ENCODE measurements around the gene SPATA31D1.

SPATA31D1 gene

DNA sequence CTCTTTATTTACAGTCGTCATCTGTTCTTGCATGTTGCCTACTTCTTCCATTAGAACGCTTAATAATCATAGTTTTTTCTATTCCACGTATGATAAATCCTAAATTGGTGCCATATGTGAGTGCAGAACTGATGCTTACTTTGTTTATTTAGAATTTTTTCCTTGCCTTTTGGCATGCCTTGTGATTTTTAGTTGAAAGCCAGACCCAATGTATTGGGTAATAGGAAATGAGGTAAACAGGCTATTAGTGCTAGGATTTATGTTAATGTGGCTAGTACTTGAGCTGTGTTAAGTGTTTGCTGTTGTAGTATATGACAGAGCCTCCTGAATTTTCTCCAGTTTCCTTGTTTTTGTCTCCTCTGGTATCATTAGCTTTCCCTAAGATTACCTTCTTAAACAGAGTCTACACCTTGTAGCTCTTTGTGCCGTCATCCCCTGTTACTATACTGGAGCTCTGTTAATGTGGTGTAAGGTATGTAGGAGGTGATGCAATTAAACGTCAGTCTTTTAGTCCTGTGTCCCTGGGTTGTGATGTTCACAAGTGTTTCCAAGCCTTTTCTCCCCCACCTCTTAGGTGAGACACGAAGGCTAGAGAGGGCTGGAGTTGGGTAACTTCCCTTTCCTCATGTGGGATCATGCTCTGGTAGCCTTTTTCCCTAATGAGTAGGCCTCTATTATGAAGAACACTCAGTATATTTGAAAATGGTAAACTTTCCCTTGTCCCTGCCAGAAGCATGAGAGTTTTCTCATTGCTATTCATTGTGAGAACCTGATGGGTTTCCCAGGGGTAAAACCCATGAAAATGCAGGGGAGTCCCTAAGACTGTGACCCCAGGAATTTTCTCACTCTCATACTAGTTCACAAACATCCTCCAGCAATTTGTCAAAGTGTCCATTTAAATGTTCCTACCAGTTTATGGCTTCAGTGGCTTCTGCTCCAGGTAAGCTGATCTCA is 24.1 kb upstream of the SPATA31D1 start:
- no peak overlapping the region for H3K4me3 ChIP-seq (ENCODE audit: low read depth, low read length, poor library complexity, severe bottlenecking)
- 0 out of 2 replicates have a peak, but pooled peaks cover 1% of the 10 kb centered on the region for H3K27me3 ChIP-seq (ENCODE audit: insufficient read depth, low read length)
- H3K9me3 ChIP-seq (ENCODE audit: low read length): no peaks in the 10 kb centered on the region
- TF ChIP-seq, protein P1, sequence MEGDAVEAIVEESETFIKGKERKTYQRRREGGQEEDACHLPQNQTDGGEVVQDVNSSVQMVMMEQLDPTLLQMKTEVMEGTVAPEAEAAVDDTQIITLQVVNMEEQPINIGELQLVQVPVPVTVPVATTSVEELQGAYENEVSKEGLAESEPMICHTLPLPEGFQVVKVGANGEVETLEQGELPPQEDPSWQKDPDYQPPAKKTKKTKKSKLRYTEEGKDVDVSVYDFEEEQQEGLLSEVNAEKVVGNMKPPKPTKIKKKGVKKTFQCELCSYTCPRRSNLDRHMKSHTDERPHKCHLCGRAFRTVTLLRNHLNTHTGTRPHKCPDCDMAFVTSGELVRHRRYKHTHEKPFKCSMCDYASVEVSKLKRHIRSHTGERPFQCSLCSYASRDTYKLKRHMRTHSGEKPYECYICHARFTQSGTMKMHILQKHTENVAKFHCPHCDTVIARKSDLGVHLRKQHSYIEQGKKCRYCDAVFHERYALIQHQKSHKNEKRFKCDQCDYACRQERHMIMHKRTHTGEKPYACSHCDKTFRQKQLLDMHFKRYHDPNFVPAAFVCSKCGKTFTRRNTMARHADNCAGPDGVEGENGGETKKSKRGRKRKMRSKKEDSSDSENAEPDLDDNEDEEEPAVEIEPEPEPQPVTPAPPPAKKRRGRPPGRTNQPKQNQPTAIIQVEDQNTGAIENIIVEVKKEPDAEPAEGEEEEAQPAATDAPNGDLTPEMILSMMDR (IDR thresholded peaks at IDR 0.05; ENCODE audit: low read length): no peak
- TF ChIP-seq EZH2 (IDR thresholded peaks at IDR 0.05; ENCODE audit: borderline replicate concordance, low read length): no peak
- no peak overlapping the region for H3K27ac ChIP-seq (ENCODE audit: low read depth, low read length, poor library complexity, severe bottlenecking)
- H3K4me2 ChIP-seq (ENCODE audit: low read length): no peak overlapping the region
- no peaks in the 10 kb centered on the region for H3K4me1 ChIP-seq (ENCODE audit: insufficient read depth, low read length, severe bottlenecking)
- no peak overlapping the region for H3K9ac ChIP-seq (ENCODE audit: low read length)
- H3F3A ChIP-seq (ENCODE audit: insufficient read depth, low read length): no peaks in the 10 kb centered on the region
- no peaks in the 10 kb centered on the region for H3K9me2 ChIP-seq (ENCODE audit: low read depth, low read length)
- H4K20me1 ChIP-seq (ENCODE audit: insufficient read depth, low read length): no peaks in the 10 kb centered on the region
- no peaks in the 10 kb centered on the region for H3K36me3 ChIP-seq (ENCODE audit: insufficient read depth, low read length)
- H2AFZ ChIP-seq (ENCODE audit: low read length): no peak overlapping the region
- no peaks in the 10 kb centered on the region for H3K79me2 ChIP-seq (ENCODE audit: insufficient read depth, low read length)

DNA sequence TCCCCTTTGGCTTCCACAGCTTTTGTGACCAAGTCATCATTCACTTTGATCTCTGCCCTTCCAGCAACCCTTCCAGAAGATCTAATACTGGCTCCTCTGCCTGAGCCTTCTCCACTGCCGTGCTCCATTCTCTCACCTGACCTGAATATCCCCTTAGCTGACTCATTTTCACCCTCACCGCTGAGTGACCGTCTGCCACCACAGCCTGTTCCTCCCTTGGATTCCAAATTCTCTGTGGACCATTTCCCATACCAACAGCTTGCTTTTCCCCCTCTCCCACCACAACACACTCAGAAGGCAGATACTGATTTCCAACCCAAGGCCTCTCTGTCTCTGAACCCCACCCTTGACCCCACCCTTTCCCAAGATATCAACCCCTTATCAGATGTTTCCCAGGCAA is 20.5 kb upstream of the SPATA31D1 start:
- no peak for TF ChIP-seq EZH2 (IDR thresholded peaks at IDR 0.05; ENCODE audit: borderline replicate concordance, low read length)
- TF ChIP-seq, protein P1 (IDR thresholded peaks at IDR 0.05; ENCODE audit: low read length): no peak
- Histone ChIP-seq H3K36me3 (ENCODE audit: insufficient read depth, low read length) (no peaks in the 10 kb centered on the region), H3K27me3 (ENCODE audit: insufficient read depth, low read length) (0 out of 2 replicates have a peak, but pooled peaks cover 6% of the 10 kb centered on the region), H2AFZ (ENCODE audit: low read length) (no peak overlapping the region), H3F3A (ENCODE audit: insufficient read depth, low read length) (no peaks in the 10 kb centered on the region), H3K79me2 (ENCODE audit: insufficient read depth, low read length) (no peaks in the 10 kb centered on the region), H3K9me3 (ENCODE audit: low read length) (no peaks in the 10 kb centered on the region), H4K20me1 (ENCODE audit: insufficient read depth, low read length) (no peaks in the 10 kb centered on the region), H3K4me1 (ENCODE audit: insufficient read depth, low read length, severe bottlenecking) (no peaks in the 10 kb centered on the region), H3K9ac (ENCODE audit: low read length) (no peak overlapping the region), H3K9me2 (ENCODE audit: low read depth, low read length) (no peaks in the 10 kb centered on the region), H3K27ac (ENCODE audit: low read depth, low read length, poor library complexity, severe bottlenecking) (no peak overlapping the region), H3K4me2 (ENCODE audit: low read length) (no peak overlapping the region), H3K4me3 (ENCODE audit: low read depth, low read length, poor library complexity, severe bottlenecking) (no peak overlapping the region)

DNA sequence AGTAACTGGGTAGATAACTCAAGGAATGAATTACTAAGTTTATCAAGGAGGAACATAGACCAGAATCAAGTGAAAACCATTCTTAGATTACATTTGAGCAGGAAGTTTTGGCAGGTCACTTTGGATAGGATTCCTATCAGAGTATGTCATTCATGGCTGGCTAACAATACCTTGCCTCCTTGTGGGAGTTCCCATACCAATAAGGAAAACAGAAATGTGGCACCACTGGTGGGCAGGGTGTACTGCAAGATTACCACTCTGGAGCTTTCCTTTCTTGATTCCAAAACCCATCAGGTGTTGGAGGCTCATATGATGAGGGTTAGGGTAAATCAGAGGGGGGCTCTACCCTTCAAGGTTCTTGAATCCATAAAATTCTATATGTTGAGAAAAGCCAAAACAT is 18.6 kb upstream of the SPATA31D1 start:
- no peak overlapping the region for H2AFZ ChIP-seq (ENCODE audit: low read length)
- no peaks in the 10 kb centered on the region for H3K4me1 ChIP-seq (ENCODE audit: insufficient read depth, low read length, severe bottlenecking)
- 0 out of 2 replicates have a peak, but pooled peaks cover 6% of the 10 kb centered on the region for H3K27me3 ChIP-seq (ENCODE audit: insufficient read depth, low read length)
- no peaks in the 10 kb centered on the region for H3K9me2 ChIP-seq (ENCODE audit: low read depth, low read length)
- no peak for TF ChIP-seq EZH2 (IDR thresholded peaks at IDR 0.05; ENCODE audit: borderline replicate concordance, low read length)
- no peaks in the 10 kb centered on the region for H3K9me3 ChIP-seq (ENCODE audit: low read length)
- no peak overlapping the region for H3K9ac ChIP-seq (ENCODE audit: low read length)
- H3K27ac ChIP-seq (ENCODE audit: low read depth, low read length, poor library complexity, severe bottlenecking): no peak overlapping the region
- no peaks in the 10 kb centered on the region for H3K36me3 ChIP-seq (ENCODE audit: insufficient read depth, low read length)
- H3F3A ChIP-seq (ENCODE audit: insufficient read depth, low read length): no peaks in the 10 kb centered on the region
- no peak overlapping the region for H3K4me2 ChIP-seq (ENCODE audit: low read length)
- H3K4me3 ChIP-seq (ENCODE audit: low read depth, low read length, poor library complexity, severe bottlenecking): no peak overlapping the region
- no peaks in the 10 kb centered on the region for H3K79me2 ChIP-seq (ENCODE audit: insufficient read depth, low read length)
- no peaks in the 10 kb centered on the region for H4K20me1 ChIP-seq (ENCODE audit: insufficient read depth, low read length)
